CD4-positive, alpha-beta T cell treated with Interferon gamma for 1 hour (primary cell): ENCODE measurements around the gene CFAP100.

Experiments
- DNase-seq: peaks from one replicate; pipeline ENCODE4 v3.0.0-alpha.2; 2020

The CFAP100 gene

DNA sequence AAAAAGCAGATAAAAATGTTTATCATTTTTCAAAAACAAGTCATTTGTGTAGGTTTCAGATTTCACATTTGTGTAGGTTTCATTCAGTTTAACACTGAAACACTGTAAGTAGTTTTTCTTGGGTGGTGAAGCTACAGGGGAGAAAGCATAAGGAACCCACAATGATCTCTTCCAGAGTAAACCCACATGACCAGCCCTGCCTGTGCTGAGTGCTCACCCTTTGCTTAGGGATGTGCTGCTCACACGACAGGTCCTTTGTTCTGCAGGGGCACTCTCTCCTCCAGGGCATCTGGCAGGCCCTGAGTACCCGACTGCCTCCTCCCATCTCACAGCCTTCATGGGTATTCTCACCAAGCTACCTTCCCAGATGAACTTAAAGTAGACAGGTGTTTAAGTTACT is 52.1 kb downstream of the CFAP100 start:
- DNase-seq: no peak

DNA sequence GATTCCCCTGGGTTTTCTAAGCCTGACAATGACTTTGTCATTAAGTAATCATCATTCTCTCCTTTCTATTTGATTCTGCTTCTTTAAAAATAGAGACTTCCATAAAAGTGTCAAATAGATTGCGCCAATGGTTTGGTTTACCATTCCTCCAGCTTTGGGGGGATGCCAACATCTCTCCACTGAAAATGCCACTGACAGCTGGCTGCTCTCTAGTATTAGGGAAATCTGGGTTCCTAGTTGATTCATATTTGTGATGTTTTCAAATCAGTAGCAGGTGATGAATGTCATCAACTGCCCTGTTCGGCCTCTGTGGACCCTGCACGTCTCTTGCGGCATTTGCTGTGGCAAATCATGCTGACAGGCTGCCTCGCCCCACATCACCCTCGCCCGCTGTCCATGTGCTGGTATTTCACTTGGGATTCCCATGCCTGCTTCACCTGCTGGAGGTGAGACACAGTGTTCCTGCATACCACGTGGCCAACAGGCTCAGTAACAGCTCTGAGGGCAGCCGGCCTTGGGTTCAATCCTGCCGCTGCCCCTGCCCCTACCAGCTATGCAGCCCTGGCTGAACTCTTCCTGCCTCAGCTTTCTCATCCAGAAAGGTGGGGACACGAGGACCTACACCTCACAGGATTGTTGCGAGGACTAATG is 52.9 kb downstream of the CFAP100 start:
- no peak for DNase-seq

- no peak for DNase-seq
Observed at GRCh38 chr3:126448136-126448892, 53.6 kb downstream of the CFAP100 start.

DNA sequence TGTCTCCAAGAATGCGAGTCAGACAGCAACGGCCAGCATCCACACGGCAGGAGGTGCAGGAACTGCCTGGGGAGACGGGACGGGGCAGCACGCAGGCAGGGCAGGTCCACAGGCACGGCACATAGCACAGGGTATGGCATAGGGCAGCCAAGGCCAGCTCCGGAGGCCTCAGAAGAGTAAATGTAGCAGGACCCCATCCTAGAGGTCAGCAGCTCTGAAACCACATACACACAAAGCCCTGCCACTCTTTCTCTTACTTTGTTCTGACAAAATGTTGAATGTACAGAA is 54.1 kb downstream of the CFAP100 start:
- DNase-seq: no peak

GRCh38 chr3:126449621-126450051 is 54.9 kb downstream of the CFAP100 start:
- DNase-seq: no peak

DNA sequence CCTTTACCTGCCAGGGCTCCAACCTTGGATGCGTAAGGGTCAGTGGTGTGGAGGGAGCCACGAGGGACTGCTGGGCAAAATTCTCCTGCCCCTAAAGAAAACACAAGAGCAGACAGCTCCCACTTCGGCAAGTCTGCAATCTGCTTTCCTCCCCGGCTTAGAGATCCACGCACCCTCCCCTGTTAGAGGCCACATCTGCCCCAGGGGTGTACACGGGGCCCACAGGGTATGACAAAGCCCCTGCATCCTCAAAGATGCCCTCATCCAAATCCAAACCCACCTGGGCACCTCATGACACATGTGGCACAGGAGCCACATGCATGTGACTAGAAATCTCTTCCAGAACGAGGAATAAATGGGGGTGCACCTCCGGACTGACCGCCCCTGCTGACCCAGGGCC is 55.5 kb downstream of the CFAP100 start:
- DNase-seq: no peak

DNA sequence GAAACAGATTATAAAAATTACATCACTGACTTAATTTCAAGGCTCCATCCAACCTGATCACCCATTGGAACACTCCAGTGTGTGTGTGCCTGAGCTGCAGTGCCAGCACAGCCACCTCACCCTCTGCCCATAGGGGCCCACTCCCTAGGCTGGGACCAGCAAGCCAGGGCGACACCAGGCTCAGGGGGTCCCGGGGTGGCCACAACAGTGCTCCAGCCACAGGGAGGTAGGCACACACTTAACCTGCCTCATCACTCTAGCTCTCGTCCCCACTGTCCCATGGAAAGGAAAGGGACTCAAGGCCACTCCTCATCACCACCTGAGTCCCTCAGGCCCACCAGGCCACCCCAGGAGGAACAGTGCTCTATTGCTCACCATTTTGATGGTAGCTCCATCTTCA is 56.0 kb downstream of the CFAP100 start:
- no peak for DNase-seq

DNA sequence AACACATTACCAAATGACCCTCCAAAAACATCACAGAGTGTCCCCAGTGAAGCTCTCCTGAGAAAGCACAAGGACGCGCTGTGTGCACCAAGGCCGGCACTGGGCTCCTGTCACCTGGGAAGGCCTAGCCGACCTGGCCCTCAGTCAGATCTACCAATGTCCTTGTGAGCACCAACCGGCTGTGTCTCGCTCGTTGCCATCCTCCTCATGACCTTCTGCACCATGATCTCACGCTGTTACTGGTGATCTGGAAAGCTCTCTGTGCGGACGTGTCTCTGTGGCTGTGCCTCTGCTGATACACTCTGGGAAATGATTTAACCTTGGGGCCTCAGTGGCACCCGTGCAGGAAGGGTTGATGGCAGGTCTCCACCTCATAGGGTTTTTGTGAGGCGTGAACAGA is 56.8 kb downstream of the CFAP100 start:
- no peak for DNase-seq

DNA sequence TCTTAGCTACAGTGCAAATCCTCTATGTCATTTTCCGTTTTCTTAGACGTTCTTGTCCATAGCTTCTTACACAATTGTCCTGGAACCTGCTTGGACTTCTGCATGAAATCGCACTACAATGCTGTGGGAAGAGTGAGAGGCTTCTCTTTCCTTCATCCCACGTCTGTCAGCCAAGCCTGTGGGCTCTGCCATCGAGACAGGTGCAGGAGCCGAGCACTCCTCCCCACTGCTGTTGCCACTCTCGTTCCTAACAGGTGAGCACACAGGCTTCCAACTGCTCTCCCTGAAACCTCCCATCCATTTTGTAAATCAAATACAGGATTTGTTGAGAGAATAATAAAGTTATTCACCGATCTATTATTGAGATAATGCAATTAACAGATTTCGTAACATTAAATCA is 57.5 kb downstream of the CFAP100 start:
- no peak for DNase-seq

- DNase-seq: no peak
Observed at GRCh38 chr3:126454025-126454424, 59.3 kb downstream of the CFAP100 start.

DNA sequence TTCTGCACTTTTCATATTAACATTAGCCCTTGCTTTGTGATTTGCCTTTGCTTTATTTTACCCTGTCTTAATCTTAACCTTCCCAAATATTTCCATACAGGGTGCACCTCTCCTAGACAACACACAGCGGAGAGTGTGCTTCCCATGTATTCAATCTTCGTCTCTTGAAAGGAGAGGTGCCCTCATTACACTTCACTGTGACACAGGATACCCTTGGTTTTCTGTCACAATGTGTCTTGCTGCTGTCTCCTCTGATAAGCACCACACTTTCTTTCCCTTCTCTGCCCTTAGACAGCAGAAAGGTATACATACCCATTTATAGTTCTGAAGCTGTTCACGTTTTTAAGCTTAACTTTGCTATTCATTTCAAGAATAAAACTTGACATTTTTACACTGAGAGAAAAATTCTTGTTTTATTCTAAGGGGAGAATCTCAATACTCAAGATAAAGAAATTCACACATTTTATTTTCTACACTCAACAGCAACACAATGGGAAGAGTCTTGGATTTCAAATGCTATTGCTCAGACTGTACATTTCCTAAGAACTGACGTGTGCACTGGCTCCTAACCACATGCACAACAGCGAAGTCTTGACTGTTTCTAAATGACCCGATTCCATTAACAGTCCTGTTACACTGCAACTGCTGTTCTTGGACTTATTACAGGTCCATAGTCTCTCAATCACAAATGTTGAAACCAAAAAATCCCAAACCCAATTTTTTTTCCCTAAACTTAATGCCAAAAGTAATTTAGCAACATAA is 59.9 kb downstream of the CFAP100 start:
- no peak for DNase-seq

DNA sequence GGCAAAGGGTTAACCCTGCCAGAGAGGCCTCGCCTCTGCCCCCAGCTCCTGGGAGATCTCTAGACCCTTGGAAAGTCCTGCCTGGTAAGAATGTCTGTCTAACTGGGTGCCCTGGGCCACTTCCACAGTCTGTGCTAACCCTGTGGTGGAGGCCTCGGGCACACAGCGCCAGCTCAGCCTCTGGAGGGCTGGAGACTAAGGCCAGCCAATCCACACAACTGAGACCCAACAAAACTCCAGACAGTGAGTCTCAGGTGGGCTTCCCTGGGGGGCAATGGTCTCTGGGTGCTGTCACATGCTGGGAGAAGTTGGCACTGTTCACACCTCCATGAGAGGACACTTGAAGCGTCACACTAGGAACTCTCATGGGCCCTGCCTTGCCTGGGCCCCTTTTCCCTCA is 61.5 kb downstream of the CFAP100 start:
- DNase-seq: no peak

GRCh38 chr3:126456766-126457388 is 62.2 kb downstream of the CFAP100 start:
- DNase-seq: no peak

- DNase-seq: no peak
Observed at GRCh38 chr3:126459111-126459762, 64.5 kb downstream of the CFAP100 start.

DNA sequence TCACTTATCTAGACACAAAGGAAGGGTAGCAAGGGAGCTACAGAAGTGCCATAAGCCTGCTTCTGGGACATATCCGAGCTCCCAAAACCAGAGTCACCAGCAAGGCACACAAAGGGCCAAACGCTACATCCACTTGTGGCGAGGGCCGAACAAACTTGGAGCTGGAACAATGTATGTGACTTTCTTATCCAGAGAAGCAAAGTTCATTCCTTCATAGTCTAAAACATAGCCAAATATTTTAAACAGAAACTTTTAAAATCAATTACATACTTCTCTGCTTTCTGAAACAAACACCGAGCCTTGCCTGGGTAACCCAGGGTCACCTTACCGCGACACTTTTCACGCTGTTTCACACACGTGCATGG is 65.0 kb downstream of the CFAP100 start:
- no peak for DNase-seq

DNA sequence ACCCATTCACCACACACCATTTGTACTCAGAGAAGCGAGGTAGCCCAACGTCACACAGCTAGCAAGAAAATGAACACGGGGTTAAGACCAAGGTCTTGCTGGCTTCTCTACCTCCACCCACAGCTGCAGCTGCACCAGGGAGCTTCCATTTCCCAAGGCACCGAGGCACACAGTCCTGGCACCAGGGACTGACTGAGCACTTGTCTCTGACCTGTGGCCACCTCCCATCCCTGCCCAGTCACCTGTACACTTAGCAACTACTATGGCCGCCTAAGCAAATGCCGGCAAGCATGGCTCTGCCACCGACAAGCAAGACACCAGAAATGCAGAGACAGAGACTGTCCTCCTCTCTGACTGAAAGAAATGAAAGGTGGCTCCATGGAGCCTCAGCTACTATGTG is 65.7 kb downstream of the CFAP100 start:
- no peak for DNase-seq

GRCh38 chr3:126461450-126462070 is 66.9 kb downstream of the CFAP100 start:
- DNase-seq: no peak

DNA sequence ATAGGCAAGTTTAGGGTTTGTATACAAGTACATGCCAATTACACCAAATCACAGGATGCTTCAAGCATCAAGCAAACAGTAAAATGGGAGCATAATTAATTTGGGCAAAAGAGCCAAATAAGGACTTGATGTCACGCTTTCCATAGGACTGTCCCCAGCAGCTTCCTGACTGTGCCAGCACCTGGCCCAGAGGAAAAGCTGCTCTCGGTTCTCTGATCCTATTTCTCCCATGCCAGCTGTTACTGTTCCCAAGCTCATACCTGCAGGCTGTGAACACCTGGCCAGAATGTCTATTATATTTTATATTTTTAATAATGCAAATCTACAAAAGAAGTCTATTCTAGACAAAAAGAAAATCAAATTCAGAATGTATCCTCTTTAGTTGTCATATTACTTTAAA is 68.8 kb downstream of the CFAP100 start:
- DNase-seq: no peak

GRCh38 chr3:126464093-126464492 is 69.4 kb downstream of the CFAP100 start:
- no peak for DNase-seq

DNA sequence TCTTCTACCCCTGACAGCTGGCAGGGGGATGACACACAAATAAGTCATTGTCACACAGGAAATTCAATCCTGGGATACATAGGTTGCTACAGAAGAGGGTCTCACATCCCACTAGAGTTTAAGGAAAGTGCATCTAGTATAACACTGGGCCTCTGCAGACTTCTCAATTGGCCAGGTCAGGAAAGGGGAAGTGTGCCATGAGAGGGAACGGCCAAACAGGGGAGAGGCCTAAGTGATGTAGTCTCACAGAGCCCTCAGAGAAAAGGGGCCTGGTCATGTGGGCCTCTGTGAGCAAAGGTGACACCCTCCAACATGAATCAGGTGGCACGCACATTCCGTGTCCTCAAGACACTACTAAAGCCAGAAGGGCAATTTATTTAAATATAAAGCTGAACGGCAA is 69.8 kb downstream of the CFAP100 start:
- no peak for DNase-seq

GRCh38 chr3:126464997-126465396 is 70.3 kb downstream of the CFAP100 start:
- DNase-seq: no peak

GRCh38 chr3:126465928-126466544 is 71.3 kb downstream of the CFAP100 start:
- no peak for DNase-seq
